Thyroid gland (tissue), 4 donors: ENCODE results near the gene CREB5. TPM values are rescaled to one million over a fixed set of nuclear protein-coding genes. Genes with fewer than 3 reads are reported as not detected.

Experiments
- DNase-seq, 2 donors: peaks; one replicate each; pipeline ENCODE4 v3.0.0-alpha.2; 2019
- H3K27ac ChIP-seq, 3 donors: fragments of 200-600 bp; sonication (generic); 1 replicate in 2 of 3; 2 replicates in 1 of 3; pipeline ENCODE4 v1.5.1; 2016 to 2019; ENCODE audit warnings: mild to moderate bottlenecking in 1 of 3, moderate library complexity in 1 of 3
- H3K27me3 ChIP-seq: fragments of 200-600 bp; sonication (generic); one replicate; pipeline ENCODE4 v1.5.1; 2019
- H3K36me3 ChIP-seq, 2 donors: fragments of 200-600 bp; sonication (generic); one replicate each; pipeline ENCODE4 v1.5.1; 2016 to 2019
- H3K4me1 ChIP-seq, 2 donors: fragments of 200-600 bp; sonication (generic); one replicate each; pipeline ENCODE4 v1.5.1; 2017 to 2019
- H3K4me3 ChIP-seq, 3 donors: fragments of 200-600 bp; sonication (generic); replicated peaks in 1 of 3; 1 replicate in 2 of 3; 2 replicates in 1 of 3; pipeline ENCODE4 v1.5.1; 2016; ENCODE audit warnings: mild to moderate bottlenecking in 1 of 3
- H3K9me3 ChIP-seq: fragments of 200-600 bp; sonication (generic); one replicate; pipeline ENCODE4 v1.5.1; 2017
- CTCF ChIP-seq, 6 experiments: fragments of 200-600 bp in 3 of 6; fragments of 450-650 bp in 3 of 6; sonication (generic) in 3 of 6; IDR thresholded peaks; one replicate each; pipeline ENCODE4 v1.5.1; 2016 to 2019; ENCODE audit warnings: antibody characterized with exemption in 6 of 6, mild to moderate bottlenecking in 2 of 6, inconsistent platforms in 1 of 6, moderate library complexity in 1 of 6
- POLR2A ChIP-seq, 2 donors: fragments of 450-650 bp; IDR thresholded peaks; one replicate each; pipeline ENCODE4 v1.6.1; 2017; ENCODE audit warnings: antibody characterized with exemption in 2 of 2, mild to moderate bottlenecking in 2 of 2, moderate library complexity in 1 of 2
- WGBS, 2 donors: methylation state at CpG; one replicate each; pipeline ENCODE4 v1.1.5; 2017; 5-methylcytosine and 5-hydroxymethylcytosine counted together
- intact Hi-C: fragments of 100-400 bp; cut with DNase I; formaldehyde crosslinking; loops from one replicate; pipeline ENCODE4 v1.15.1; 2023
- total RNA-seq, 4 donors: library from RNA; depleted of rRNA; stranded (reverse); fragments of >200 nt; gene quantifications; one replicate each; pipeline ENCODE4 v1.2.3, GENCODE V29; 2016

Gene CREB5
- total RNA-seq, 4 donors from 2014 or later, result 2.5 to 13.6 (median 6.5) TPM

GRCh38 chr7:28766359-28766758, 354.0 kb downstream of the CREB5 start:
- no peaks in the 10 kb centered on the region for H3K4me1 ChIP-seq
- H3K27me3 ChIP-seq, result no peaks in the 10 kb centered on the region
- intact Hi-C loops, result no loop called here
- no peak for TF ChIP-seq CTCF (IDR thresholded peaks at IDR 0.05)
- TF ChIP-seq POLR2A (IDR thresholded peaks at IDR 0.05), result no peak
- 58 to 66% methylated on average over 4 of the region's 4 CpGs for WGBS, 2 donors
- no peak overlapping the region for H3K4me3 ChIP-seq
- no peaks in the 10 kb centered on the region for H3K36me3 ChIP-seq
- H3K27ac ChIP-seq, result no peak overlapping the region
- no peaks in the 10 kb centered on the region for H3K9me3 ChIP-seq
- DNase-seq, result no peak

- intact Hi-C loops, result no loop called here
- Histone ChIP-seq H3K4me1 (no peaks in the 10 kb centered on the region), H3K4me3 (no peak overlapping the region), H3K27ac (no peak overlapping the region), H3K27me3 (no peaks in the 10 kb centered on the region), H3K36me3 (no peaks in the 10 kb centered on the region), H3K9me3 (no peaks in the 10 kb centered on the region)
- 76 to 96% methylated on average over 3 of the region's 3 CpGs for WGBS, 2 donors
- no peak for DNase-seq
- TF ChIP-seq POLR2A (IDR thresholded peaks at IDR 0.05) (no peak), CTCF (IDR thresholded peaks at IDR 0.05) (no peak)
Observed at GRCh38 chr7:28767356-28767755, 355.0 kb downstream of the CREB5 start.

GRCh38 chr7:28768577-28769147, 356.3 kb downstream of the CREB5 start:
- H3K4me3 ChIP-seq, result no peak overlapping the region
- H3K27ac ChIP-seq, result no peak overlapping the region
- TF ChIP-seq CTCF (IDR thresholded peaks at IDR 0.05) (no peak), POLR2A (IDR thresholded peaks at IDR 0.05) (no peak)
- intact Hi-C loops, result no loop called here
- H3K4me1 ChIP-seq, result no peaks in the 10 kb centered on the region
- no peak for DNase-seq
- WGBS, 2 donors, result 32 to 41% methylated on average over 1 of the region's 1 CpG
- no peaks in the 10 kb centered on the region for H3K36me3 ChIP-seq
- H3K27me3 ChIP-seq, result no peaks in the 10 kb centered on the region
- H3K9me3 ChIP-seq, result no peaks in the 10 kb centered on the region

GRCh38 chr7:28771906-28772622, 359.7 kb downstream of the CREB5 start:
- no peaks in the 10 kb centered on the region for H3K4me1 ChIP-seq
- WGBS, 2 donors, result 76 to 83% methylated on average over 14 of the region's 14 CpGs
- H3K27ac ChIP-seq, result no peak overlapping the region
- intact Hi-C loops, result no loop called here
- no peak overlapping the region for H3K4me3 ChIP-seq
- H3K36me3 ChIP-seq, result no peaks in the 10 kb centered on the region
- peak; percentile 8 to 17 for DNase-seq
- TF ChIP-seq POLR2A (IDR thresholded peaks at IDR 0.05) (no peak), CTCF (IDR thresholded peaks at IDR 0.05) (no peak)
- no peaks in the 10 kb centered on the region for H3K9me3 ChIP-seq
- no peaks in the 10 kb centered on the region for H3K27me3 ChIP-seq

- 89 to 94% methylated on average over 6 of the region's 6 CpGs for WGBS, 2 donors
- no peaks in the 10 kb centered on the region for H3K27me3 ChIP-seq
- intact Hi-C loops, result no loop called here
Observed at GRCh38 chr7:28773423-28774145, 361.3 kb downstream of the CREB5 start.

More at GRCh38 chr7:28773423-28774145, 361.3 kb downstream of the CREB5 start:
- Histone ChIP-seq H3K4me3 (no peak overlapping the region), H3K9me3 (no peaks in the 10 kb centered on the region), H3K36me3 (no peaks in the 10 kb centered on the region), H3K4me1 (no peaks in the 10 kb centered on the region), H3K27ac (no peak overlapping the region)
- TF ChIP-seq POLR2A (IDR thresholded peaks at IDR 0.05) (no peak), CTCF (IDR thresholded peaks at IDR 0.05) (no peak)
- no peak for DNase-seq
